ENCODE data around the gene KCNE3.
"Not testable (repeated sequence)": the region's sequence is repeated elsewhere in the genome, so short reads cannot be mapped to it uniquely, and the experiment has no call there.

The KCNE3 gene

GRCh38 chr11:74443071-74443864 lies 24.1 kb downstream of the KCNE3 start:
- no peak for DNase-seq (ENCODE audit: low spot score)

DNA sequence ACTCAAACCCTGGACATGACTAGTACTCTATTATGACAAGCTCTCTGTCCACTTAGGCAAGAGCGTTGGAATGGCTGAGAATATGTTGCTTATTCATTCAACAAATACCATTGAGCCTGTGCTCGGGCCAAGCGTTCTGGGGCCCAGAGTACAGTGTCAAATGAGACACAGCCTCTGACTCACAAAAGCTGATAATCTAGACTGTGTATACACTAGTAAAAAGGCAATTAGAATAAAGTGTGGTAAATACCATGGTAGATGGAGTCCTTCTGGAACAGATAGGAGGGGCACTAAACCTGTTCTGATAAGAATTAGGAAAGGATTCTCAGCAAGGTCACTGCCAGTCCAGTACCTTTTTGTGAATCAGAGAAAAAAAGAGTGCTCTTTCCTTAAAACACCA lies 24.7 kb downstream of the KCNE3 start:
- DNase-seq (ENCODE audit: low spot score): no peak

- no peak for DNase-seq (ENCODE audit: low spot score)
Measured at GRCh38 chr11:74438681-74439080, 28.7 kb downstream of the KCNE3 start.

- no peak for DNase-seq (ENCODE audit: low spot score)
Measured at GRCh38 chr11:74437441-74438042, 29.8 kb downstream of the KCNE3 start.

DNA sequence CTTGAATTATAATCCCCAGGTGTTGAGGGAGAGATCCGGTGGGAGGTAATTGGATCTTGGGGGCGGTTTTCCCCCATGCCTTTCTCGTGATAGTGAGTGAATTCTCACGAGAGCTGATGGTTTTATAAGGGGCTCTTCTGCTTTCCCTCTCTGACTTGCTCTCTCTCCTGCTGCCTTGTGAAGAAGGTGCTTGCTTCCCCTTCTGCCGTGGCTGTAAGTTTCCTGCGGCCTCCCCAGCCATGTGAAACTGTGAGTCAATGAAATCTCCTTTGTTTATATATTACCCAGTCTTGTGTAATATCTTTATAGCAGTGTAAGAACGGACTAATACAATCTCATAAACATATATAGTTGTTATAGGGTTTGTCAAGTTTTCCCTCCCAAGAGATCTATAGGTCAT lies 32.8 kb downstream of the KCNE3 start:
- no peak for DNase-seq (ENCODE audit: low spot score)

GRCh38 chr11:74429205-74429604 lies 38.1 kb downstream of the KCNE3 start:
- no peak for DNase-seq (ENCODE audit: low spot score)

DNA sequence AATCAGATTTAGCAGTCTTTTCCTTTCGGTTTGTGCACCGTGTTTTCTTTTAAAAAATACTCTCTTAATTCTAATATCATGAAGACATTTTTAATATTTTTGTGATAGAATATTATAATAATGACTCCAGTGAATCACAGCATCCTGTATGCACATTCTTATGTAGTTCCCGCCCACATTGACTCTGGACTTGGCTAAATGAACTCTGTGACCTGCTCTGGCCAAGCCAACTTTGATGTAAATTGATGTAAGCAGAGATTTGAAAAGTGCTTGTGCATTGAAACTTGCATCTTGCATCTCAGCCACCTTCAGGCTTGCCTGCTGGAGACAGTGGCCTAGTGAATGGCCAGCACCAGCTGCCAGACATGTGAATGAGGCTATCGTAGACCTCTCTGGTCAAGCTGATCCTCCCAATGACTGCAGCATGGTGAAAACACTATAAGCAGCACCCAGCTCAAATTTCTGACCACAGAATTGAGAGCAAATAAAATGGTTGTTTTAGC lies 39.9 kb downstream of the KCNE3 start:
- no peak for DNase-seq (ENCODE audit: low spot score)

DNA sequence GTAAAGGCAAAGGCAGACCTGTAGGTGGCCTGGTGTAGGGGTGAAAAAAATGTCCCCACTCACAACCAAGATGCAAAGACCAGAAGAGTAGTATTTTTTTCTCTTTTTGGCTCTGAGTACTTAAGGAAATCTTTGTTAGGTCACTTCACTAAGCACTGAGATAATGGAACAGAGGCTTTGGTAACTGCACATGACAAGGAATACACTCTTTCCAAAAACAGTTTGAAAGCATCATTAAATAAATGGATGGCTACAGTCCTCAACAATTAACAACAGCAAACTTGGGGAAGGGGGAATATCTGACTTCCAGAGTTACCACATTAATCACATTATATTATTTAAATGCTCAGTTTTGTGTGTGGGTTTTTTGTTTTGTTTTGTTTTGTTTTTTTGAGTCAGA lies 42.2 kb downstream of the KCNE3 start:
- DNase-seq (ENCODE audit: low spot score): no peak

DNA sequence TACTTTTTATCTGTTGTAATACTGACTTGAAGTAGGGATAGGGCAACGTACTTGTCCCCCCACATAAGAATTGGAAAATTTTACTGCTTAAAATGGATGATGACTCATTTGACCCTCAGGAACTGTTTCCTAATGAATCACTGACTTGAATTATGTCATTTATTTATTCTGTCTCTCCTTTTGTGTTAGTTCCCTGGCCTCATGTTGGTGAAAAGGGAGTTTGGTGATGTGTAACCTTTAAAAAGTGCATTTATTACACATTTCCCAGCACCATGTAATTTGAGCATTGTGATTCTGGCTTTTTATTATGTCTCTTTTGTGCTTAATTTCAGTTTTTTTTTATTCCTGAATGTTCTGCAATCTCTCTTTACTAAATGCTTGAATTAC lies 48.8 kb downstream of the KCNE3 start:
- DNase-seq (ENCODE audit: low spot score): peak; percentile 61

- peak; percentile 15 for DNase-seq (ENCODE audit: low spot score)
Measured at GRCh38 chr11:74417860-74418508, 49.4 kb downstream of the KCNE3 start.

GRCh38 chr11:74417379-74417804 lies 50.0 kb downstream of the KCNE3 start:
- DNase-seq (ENCODE audit: low spot score): peak; percentile 12

DNA sequence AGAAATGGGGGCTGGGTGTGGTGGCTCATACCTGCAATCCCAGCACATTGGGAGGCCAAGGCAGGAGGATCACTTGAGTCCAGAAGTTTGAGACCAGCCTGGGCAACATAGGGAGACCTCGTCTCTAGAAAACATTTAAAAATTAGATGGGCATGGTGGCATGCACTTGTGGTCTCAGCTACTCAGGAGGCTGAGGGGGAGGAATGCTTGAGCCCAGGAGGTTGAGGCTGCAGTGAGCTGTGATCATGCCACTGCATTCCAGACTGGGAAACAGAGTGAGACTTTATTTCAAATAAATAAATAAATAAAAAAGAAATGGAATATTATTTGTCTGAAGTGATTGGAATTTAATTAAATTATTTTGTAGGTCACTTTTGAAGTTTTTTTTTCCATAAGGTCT lies 50.4 kb downstream of the KCNE3 start:
- not testable (repeated sequence) for DNase-seq (ENCODE audit: low spot score)

DNA sequence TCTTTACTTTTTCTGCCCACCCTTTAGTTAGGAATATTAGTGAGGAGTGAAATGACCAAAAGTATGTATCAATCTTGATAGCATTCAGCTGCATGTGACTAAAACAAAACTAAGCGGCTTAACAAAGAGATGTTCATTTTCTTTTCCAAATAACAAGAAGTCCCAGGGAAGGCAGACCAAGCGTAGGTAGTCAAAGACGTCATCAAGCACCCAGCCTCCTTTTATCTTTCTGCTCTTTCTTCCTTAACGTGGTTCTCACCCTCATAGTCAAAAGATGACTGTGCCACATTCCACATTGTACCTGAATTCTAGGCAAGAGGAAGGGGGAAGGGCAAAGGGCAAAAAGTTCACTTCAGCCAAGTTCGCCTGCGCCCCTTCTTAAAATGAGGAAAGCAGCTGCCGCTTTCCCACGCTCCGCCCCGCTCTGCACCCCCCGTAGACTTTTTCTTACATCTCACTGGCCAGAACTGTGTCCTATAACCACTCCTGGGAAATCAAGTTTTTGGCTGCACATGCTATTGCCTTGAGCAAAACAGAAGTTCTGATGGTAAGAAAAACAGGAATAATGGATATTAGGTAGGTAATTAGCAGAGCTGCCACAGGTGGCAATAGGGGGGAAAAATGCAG lies 54.5 kb downstream of the KCNE3 start:
- DNase-seq (ENCODE audit: low spot score): no peak

DNA sequence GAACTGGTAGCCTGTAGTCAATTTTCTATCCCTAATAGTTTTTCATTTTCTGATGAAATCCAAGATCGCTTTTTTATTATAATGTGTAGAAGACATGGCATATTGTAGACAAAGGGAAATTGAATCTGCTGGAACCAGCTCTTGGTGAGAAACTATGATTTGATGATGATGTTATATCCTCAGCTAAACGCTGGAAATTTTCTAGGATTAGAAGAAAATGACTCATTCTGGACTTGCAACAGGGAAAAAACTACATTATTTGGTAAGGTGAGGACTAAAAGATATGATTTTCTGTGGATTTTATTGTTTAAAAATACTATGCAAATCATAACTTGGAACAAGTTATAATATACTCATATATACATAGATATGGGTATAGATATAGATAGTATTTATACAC lies 55.0 kb downstream of the KCNE3 start:
- no peak for DNase-seq (ENCODE audit: low spot score)

GRCh38 chr11:74409633-74410032 lies 57.7 kb downstream of the KCNE3 start:
- no peak for DNase-seq (ENCODE audit: low spot score)

Data from AG08395 (cell line).